Urinary bladder (tissue), 4 donors: ENCODE measurements around the gene NFKBIB. TPM values are rescaled to one million over a fixed set of nuclear protein-coding genes. Genes with fewer than 3 reads are reported as not detected.
"Not testable (repeated sequence)": the region's sequence is repeated elsewhere in the genome, so short reads cannot be mapped to it uniquely, and the experiment has no call there.

Experiments
- DNase-seq: peaks from one replicate; pipeline ENCODE4 v3.0.0-alpha.2; 2015; ENCODE audit errors: extremely low spot score
- H3K27ac ChIP-seq: one replicate; pipeline ENCODE4 v1.5.1; 2013; ENCODE audit warnings: low read depth, mild to moderate bottlenecking, moderate library complexity
- H3K36me3 ChIP-seq: one replicate; pipeline ENCODE4 v1.6.1; 2013; ENCODE audit warnings: mild to moderate bottlenecking, moderate library complexity; ENCODE audit not compliant: insufficient read depth
- H3K4me1 ChIP-seq: one replicate; pipeline ENCODE4 v1.6.1; 2013; ENCODE audit warnings: mild to moderate bottlenecking, moderate library complexity; ENCODE audit not compliant: insufficient read depth
- H3K4me3 ChIP-seq: one replicate; pipeline ENCODE4 v1.5.1; 2013; ENCODE audit warnings: low read depth, low read length
- WGBS: extraction: QIAGEN DNeasy Blood & Tissue Kit; methylation state at CpG from one replicate; pipeline ENCODE4 v1.1.7; 2013; 5-methylcytosine and 5-hydroxymethylcytosine counted together
- polyA plus RNA-seq: library from polyadenylated mRNA; stranded (reverse); fragments of 200-250 nt; gene quantifications from one replicate; pipeline ENCODE4 v1.2.3, GENCODE V29; 2013
- total RNA-seq: library from RNA; depleted of rRNA; stranded (reverse); fragments of >200 nt; gene quantifications from one replicate; pipeline ENCODE4 v1.2.3, GENCODE V29; 2014
- donor health status: healthy with polysubstance abuse.
- donor health status: healthy.

Gene NFKBIB
- total RNA-seq (3.4 TPM), polyA plus RNA-seq (39.1 TPM)

GRCh38 chr19:38899447-38900201 lies at the start of gene NFKBIB, which contains the start of gene SIRT2:
Gene NFKBIB (plus strand): TSS chr19:38899969. CDS start chr19:38900033, 64 bp downstream.
Gene SIRT2 (minus strand): TSS chr19:38899618. CDS start chr19:38899521, 97 bp downstream.
- Histone ChIP-seq H3K4me1 (peaks cover 2% of the 10 kb centered on the region), H3K36me3 (no peaks in the 10 kb centered on the region), H3K4me3 (peak within 1 kb of the TSS; percentile 80), H3K27ac (peak within 1 kb of the TSS; percentile 82)
- peak; percentile 100 for DNase-seq
- WGBS = under 1% methylated on average over 64 of the region's 64 CpGs

GRCh38 chr19:38850436-38850975 lies 49.3 kb upstream of the NFKBIB start:
- peak overlapping the region; percentile 86 for H3K4me3 ChIP-seq
- peak overlapping the region; percentile 95 for H3K27ac ChIP-seq
- peaks cover 5% of the 10 kb centered on the region for H3K36me3 ChIP-seq
- no peak for DNase-seq
- under 1% methylated on average over 26 of the region's 26 CpGs for WGBS
- H3K4me1 ChIP-seq = no peaks in the 10 kb centered on the region

- WGBS = 1% methylated on average over 40 of the region's 40 CpGs
- no peaks in the 10 kb centered on the region for H3K4me1 ChIP-seq
- no peak for DNase-seq
These were observed 48.7 kb upstream of the NFKBIB start for GRCh38 chr19:38850976-38851621.

GRCh38 chr19:38851622-38852230 lies 48.0 kb upstream of the NFKBIB start:
- Histone ChIP-seq H3K27ac (peak overlapping the region; percentile 97), H3K4me3 (peak overlapping the region; percentile 86), H3K36me3 (peaks cover 2% of the 10 kb centered on the region), H3K4me1 (no peaks in the 10 kb centered on the region)
- WGBS = under 1% methylated on average over 67 of the region's 67 CpGs
- peak; percentile 69 for DNase-seq

More at GRCh38 chr19:38850976-38851621, 48.7 kb upstream of the NFKBIB start:
- peaks cover 4% of the 10 kb centered on the region for H3K36me3 ChIP-seq
- H3K4me3 ChIP-seq = peak overlapping the region; percentile 86
- H3K27ac ChIP-seq = peak overlapping the region; percentile 95

- no peaks in the 10 kb centered on the region for H3K36me3 ChIP-seq
- no peaks in the 10 kb centered on the region for H3K4me1 ChIP-seq
- WGBS = under 1% methylated on average over 52 of the region's 52 CpGs
- no peak for DNase-seq
- peak overlapping the region; percentile 97 for H3K27ac ChIP-seq
- peak overlapping the region; percentile 86 for H3K4me3 ChIP-seq
These were observed 47.3 kb upstream of the NFKBIB start for GRCh38 chr19:38852231-38853044.

GRCh38 chr19:38853214-38853613 lies 46.6 kb upstream of the NFKBIB start:
- no peak overlapping the region for H3K27ac ChIP-seq
- no peak overlapping the region for H3K4me3 ChIP-seq
- DNase-seq = no peak
- no peaks in the 10 kb centered on the region for H3K36me3 ChIP-seq
- H3K4me1 ChIP-seq = no peaks in the 10 kb centered on the region
- WGBS = 90% methylated on average over 17 of the region's 17 CpGs

- H3K36me3 ChIP-seq, H3K4me1 ChIP-seq, H3K27ac ChIP-seq, H3K4me3 ChIP-seq, DNase-seq: not testable (repeated sequence)
- WGBS = 73% methylated on average over 3 of the region's 3 CpGs
These were observed 44.8 kb upstream of the NFKBIB start for GRCh38 chr19:38854961-38855360.

- not testable (repeated sequence) for H3K36me3 ChIP-seq, H3K4me1 ChIP-seq, H3K4me3 ChIP-seq, DNase-seq, H3K27ac ChIP-seq
- WGBS = 78% methylated on average over 22 of the region's 37 CpGs
These were observed 44.0 kb upstream of the NFKBIB start for GRCh38 chr19:38855751-38856150.

- no peak overlapping the region for H3K27ac ChIP-seq
- 86% methylated on average over 3 of the region's 3 CpGs for WGBS
- no peaks in the 10 kb centered on the region for H3K36me3 ChIP-seq
- no peak for DNase-seq
- no peaks in the 10 kb centered on the region for H3K4me1 ChIP-seq
- H3K4me3 ChIP-seq = no peak overlapping the region
These were observed 43.0 kb upstream of the NFKBIB start for GRCh38 chr19:38856813-38857212.

GRCh38 chr19:38859631-38860204 lies 40.1 kb upstream of the NFKBIB start:
- not testable (repeated sequence) for H3K36me3 ChIP-seq, H3K4me1 ChIP-seq, H3K27ac ChIP-seq, DNase-seq, H3K4me3 ChIP-seq
- WGBS = 57% methylated on average over 21 of the region's 21 CpGs

- DNase-seq = no peak
- Histone ChIP-seq H3K36me3 (no peaks in the 10 kb centered on the region), H3K4me3 (no peak overlapping the region), H3K27ac (no peak overlapping the region), H3K4me1 (peaks cover 2% of the 10 kb centered on the region)
- WGBS = 95% methylated on average over 3 of the region's 3 CpGs
These were observed 38.4 kb upstream of the NFKBIB start for GRCh38 chr19:38861368-38861767.

GRCh38 chr19:38862321-38863059 lies 37.3 kb upstream of the NFKBIB start:
- Histone ChIP-seq H3K4me1 (peaks cover 2% of the 10 kb centered on the region), H3K36me3 (no peaks in the 10 kb centered on the region), H3K27ac (no peak overlapping the region), H3K4me3 (no peak overlapping the region)
- DNase-seq = peak; percentile 95
- 22% methylated on average over 10 of the region's 10 CpGs for WGBS
